Smooth muscle cell of trachea (primary cell): ENCODE data around the gene CCDC186. TPM values are rescaled to one million over a fixed set of nuclear protein-coding genes. Genes with fewer than 3 reads are reported as not detected.

Experiments
- total RNA-seq: library from RNA; depleted of rRNA; stranded (reverse); fragments of >200 nt; gene quantifications from 2 replicates; pipeline ENCODE4 v1.2.1, GENCODE V29; 2014

CCDC186 gene
- total RNA-seq = 11.6 and 22.0 TPM in 2 replicates

GRCh38 chr10:114173921-114174694 is at the start of gene CCDC186:
Gene CCDC186, minus strand, starts transcription at chr10:114174203. Its CDS starts 10,935 bp downstream, at chr10:114163268.

GRCh38 chr10:114179148-114179547 is 5.1 kb upstream of the CCDC186 start, which contains the start of gene TDRD1:
Gene TDRD1, plus strand, starts transcription at chr10:114179353. Its CDS starts 8,479 bp downstream, at chr10:114187832.

Other genes with a start within 250 kb of the CCDC186 start
- under 0.01 TPM in 1 of 2 replicates, not detected in the other for gene ADRB1, start 130.3 kb downstream of the CCDC186 start, total RNA-seq
- 0.29 and 0.50 TPM in 2 replicates for gene TDRD1, start 5.2 kb upstream of the CCDC186 start, total RNA-seq
- gene VWA2, start 65.1 kb upstream of the CCDC186 start, total RNA-seq = 0.58 and 0.83 TPM in 2 replicates
- gene AFAP1L2, start 230.3 kb upstream of the CCDC186 start, total RNA-seq = 0.17 and 0.29 TPM in 2 replicates